Hippocampal formation (tissue), 2 donors: Measurements from ENCODE around the gene ZNF235.
"Not testable (repeated sequence)": the region's sequence is repeated elsewhere in the genome, so short reads cannot be mapped to it uniquely, and the experiment has no call there.

Experiments
- DNase-seq, 2 donors: peaks; one replicate each; lab custom pipeline; 2025; lab: John Stamatoyannopoulos, UW

Gene ZNF235

GRCh38 chr19:44304659-44305193, at the start of gene ZNF235:
TSS of gene ZNF235 (minus strand) at chr19:44305025. CDS start at chr19:44303404, 1,621 bp downstream.
- peak; percentile 89 to 97 for DNase-seq

GRCh38 chr19:44346556-44346955, 41.7 kb upstream of the ZNF235 start:
- peak in 1 of 2 donors; percentile 1 for DNase-seq

GRCh38 chr19:44345959-44346358, 41.1 kb upstream of the ZNF235 start:
- DNase-seq = peak in 1 of 2 donors; percentile 7

GRCh38 chr19:44344255-44344654, 39.4 kb upstream of the ZNF235 start:
- no peak for DNase-seq

GRCh38 chr19:44341794-44342193, 37.0 kb upstream of the ZNF235 start:
- DNase-seq = no peak

GRCh38 chr19:44334639-44335038, 29.8 kb upstream of the ZNF235 start:
- not testable (repeated sequence) for DNase-seq

- DNase-seq = no peak
These were observed 27.3 kb upstream of the ZNF235 start for GRCh38 chr19:44332145-44332544.

- no peak for DNase-seq
These were observed 11.1 kb upstream of the ZNF235 start for GRCh38 chr19:44315883-44316282.

GRCh38 chr19:44313231-44313630, 8.4 kb upstream of the ZNF235 start:
- no peak for DNase-seq

GRCh38 chr19:44308011-44308410, 3.2 kb upstream of the ZNF235 start:
- no peak for DNase-seq

GRCh38 chr19:44306283-44306682, 1.5 kb upstream of the ZNF235 start:
- no peak for DNase-seq

- DNase-seq = no peak
These were observed 632 bp upstream of the ZNF235 start for GRCh38 chr19:44305457-44305856.

GRCh38 chr19:44303976-44304568, 753 bp downstream of the ZNF235 start:
- no peak for DNase-seq

- DNase-seq = no peak
These were observed 1.5 kb downstream of the ZNF235 start for GRCh38 chr19:44303320-44303719.

GRCh38 chr19:44284968-44285367, 19.9 kb downstream of the ZNF235 start:
- DNase-seq = no peak

GRCh38 chr19:44282846-44283245, 22.0 kb downstream of the ZNF235 start:
- no peak for DNase-seq

GRCh38 chr19:44280916-44281315, 23.9 kb downstream of the ZNF235 start:
- no peak for DNase-seq

GRCh38 chr19:44278181-44278690, 26.6 kb downstream of the ZNF235 start:
- DNase-seq = no peak

- DNase-seq = no peak
These were observed 27.5 kb downstream of the ZNF235 start for GRCh38 chr19:44277331-44277730.

GRCh38 chr19:44260695-44261446, 44.0 kb downstream of the ZNF235 start:
- DNase-seq = no peak

GRCh38 chr19:44260343-44260681, 44.5 kb downstream of the ZNF235 start:
- no peak for DNase-seq

- DNase-seq = no peak
These were observed 45.9 kb downstream of the ZNF235 start for GRCh38 chr19:44258835-44259413.

GRCh38 chr19:44258136-44258535, 46.7 kb downstream of the ZNF235 start:
- DNase-seq = no peak
